A549 (cell line): Measurements from ENCODE around the gene MC5R.

ENCODE experiments used
- CEBPB ChIP-seq, 2 experiments: fragments of >200 bp in 1 of 2; sonication (Bioruptor Twin) in 1 of 2; formaldehyde crosslinking in 1 of 2; IDR thresholded peaks; 2 replicates each; pipeline ENCODE4 v1.6.1; 2012 to 2016
- CHD4 ChIP-seq: fragments of 200-600 bp; sonication (generic); IDR thresholded peaks from 2 replicates; pipeline ENCODE4 v1.6.1; 2016; ENCODE audit warnings: antibody characterized with exemption, mild to moderate bottlenecking, borderline replicate concordance
- CTCF ChIP-seq: fragments of >200 bp; sonication (Bioruptor Twin); formaldehyde crosslinking; IDR thresholded peaks from 3 replicates; pipeline ENCODE4 v1.5.1; 2016
- ELK1 ChIP-seq: fragments of 150-350 bp; IDR thresholded peaks from 2 replicates; pipeline ENCODE4 v1.6.1; 2014; ENCODE audit warnings: low read depth, mild to moderate bottlenecking, low read length
- EP300 ChIP-seq, 2 experiments: fragments of >200 bp; sonication (Bioruptor Twin); formaldehyde crosslinking; IDR thresholded peaks; 2 replicates in 1 of 2; 3 replicates in 1 of 2; pipeline ENCODE4 v1.6.1; 2016 to 2017
- KDM1A ChIP-seq: fragments of 200-600 bp; sonication (generic); IDR thresholded peaks from 2 replicates; pipeline ENCODE4 v1.6.1; 2016; ENCODE audit warnings: low read depth, mild to moderate bottlenecking
- POLR2A ChIP-seq: IDR thresholded peaks from 2 replicates; pipeline ENCODE4 v1.6.1; 2012; ENCODE audit warnings: mild to moderate bottlenecking, low read length
- RFX5 ChIP-seq: fragments of 450-650 bp; IDR thresholded peaks from 2 replicates; pipeline ENCODE4 v1.7.1; 2014; ENCODE audit warnings: antibody characterized with exemption, mild to moderate bottlenecking, moderate library complexity
- TP53 ChIP-seq: fragments of 250-450 bp; sonication (Bioruptor Pico); IDR thresholded peaks from 2 replicates; pipeline ENCODE4 v1.5.0; 2021; ENCODE audit warnings: mild to moderate bottlenecking, moderate library complexity
- ZFP36 ChIP-seq: fragments of 450-650 bp; IDR thresholded peaks from 2 replicates; pipeline ENCODE4 v1.6.1; 2014; ENCODE audit warnings: borderline replicate concordance; ENCODE audit not compliant: partially characterized antibody

- TF ChIP-seq CTCF (no peak), KDM1A (no peak), CEBPB (IDR thresholded peaks at IDR 0.05) (no peak), TP53 (CRISPR knock-in tag) (no peak), CHD4 (no peak), POLR2A (no peak), RFX5 (no peak), EP300 (IDR thresholded peaks at IDR 0.05) (no peak), ELK1 (no peak), ZFP36 (no peak)
These were observed 27.4 kb upstream of the MC5R start for GRCh38 chr18:13796515-13796914.
